Colonic mucosa (tissue), 4 donors: Measurements from ENCODE around the gene PRCP. TPM values are rescaled to one million over a fixed set of nuclear protein-coding genes. Genes with fewer than 3 reads are reported as not detected.

Source experiments
- DNase-seq: peaks from one replicate; pipeline ENCODE4 v3.0.0-alpha.2; 2020
- H3K27ac ChIP-seq: fragments of 200-600 bp; one replicate; pipeline ENCODE4 v1.8.0; 2021
- H3K27me3 ChIP-seq: fragments of 200-600 bp; one replicate; pipeline ENCODE4 v1.8.0; 2021
- H3K36me3 ChIP-seq: fragments of 200-600 bp; one replicate; pipeline ENCODE4 v1.8.0; 2021
- H3K4me1 ChIP-seq: fragments of 200-600 bp; one replicate; pipeline ENCODE4 v1.8.0; 2021; ENCODE audit warnings: mild to moderate bottlenecking
- H3K4me3 ChIP-seq: fragments of 200-600 bp; one replicate; pipeline ENCODE4 v1.8.0; 2021
- H3K9ac ChIP-seq, 2 donors: one replicate each; pipeline ENCODE4 v1.7.0; 2013; ENCODE audit warnings: control low read depth in 2 of 2, low read depth in 2 of 2, low read length in 2 of 2
- H3K9me3 ChIP-seq: fragments of 200-600 bp; one replicate; pipeline ENCODE4 v1.8.0; 2021
- intact Hi-C: fragments of 100-400 bp; cut with DNase I; formaldehyde crosslinking; loops from one replicate; pipeline ENCODE4 v1.14.1; 2022
- total RNA-seq, 2 donors: library from RNA; stranded (reverse); fragmentation: NEBNext Ultra II Directional in 1 of 2; extraction: Animal tissue kit (Norgen Biotek cat#: 25700) in 1 of 2; gene quantifications; one replicate each; pipeline ENCODE4 v1.2.1, GENCODE V29; 2021
- TF ChIP-seq, protein P1 (sequence below): fragments of 200-600 bp; IDR thresholded peaks from one replicate; pipeline ENCODE4 v1.8.0; 2022; ENCODE audit warnings: antibody characterized with exemption, mild to moderate bottlenecking
- donor health status: healthy.
- donor health status: DM: no; HTN: no; CAD: no.
- donor health status: DM: no; HTN: no; CAD: no.

The PRCP gene
- total RNA-seq, 2 donors from 2014 or later: 24.9 to 41.3 TPM

DNA sequence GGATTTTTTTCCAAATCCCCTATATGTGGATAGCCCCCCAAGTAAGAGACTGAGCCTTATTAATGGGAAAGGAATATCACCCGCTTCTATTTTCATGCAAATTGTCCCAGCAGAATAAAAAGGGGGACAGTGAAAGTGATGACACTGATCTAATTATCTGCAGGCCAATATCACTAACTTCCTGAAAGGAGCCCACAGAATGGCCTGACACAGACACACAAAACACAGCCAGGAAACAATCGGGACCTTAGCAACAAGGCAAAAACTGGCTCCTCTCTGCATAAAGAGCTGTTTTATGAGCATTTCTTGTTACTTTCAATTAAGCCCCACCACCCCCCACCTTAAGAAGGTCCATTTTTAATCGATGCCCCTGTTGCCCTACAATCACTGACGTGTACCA lies 112.2 kb downstream of the PRCP start:
- Histone ChIP-seq H3K9ac (no peak overlapping the region), H3K9me3 (no peaks in the 10 kb centered on the region), H3K27ac (no peak overlapping the region), H3K4me3 (no peak overlapping the region), H3K36me3 (no peaks in the 10 kb centered on the region), H3K4me1 (no peaks in the 10 kb centered on the region), H3K27me3 (no peaks in the 10 kb centered on the region)
- intact Hi-C loops: no loop called here
- TF ChIP-seq, protein P1, sequence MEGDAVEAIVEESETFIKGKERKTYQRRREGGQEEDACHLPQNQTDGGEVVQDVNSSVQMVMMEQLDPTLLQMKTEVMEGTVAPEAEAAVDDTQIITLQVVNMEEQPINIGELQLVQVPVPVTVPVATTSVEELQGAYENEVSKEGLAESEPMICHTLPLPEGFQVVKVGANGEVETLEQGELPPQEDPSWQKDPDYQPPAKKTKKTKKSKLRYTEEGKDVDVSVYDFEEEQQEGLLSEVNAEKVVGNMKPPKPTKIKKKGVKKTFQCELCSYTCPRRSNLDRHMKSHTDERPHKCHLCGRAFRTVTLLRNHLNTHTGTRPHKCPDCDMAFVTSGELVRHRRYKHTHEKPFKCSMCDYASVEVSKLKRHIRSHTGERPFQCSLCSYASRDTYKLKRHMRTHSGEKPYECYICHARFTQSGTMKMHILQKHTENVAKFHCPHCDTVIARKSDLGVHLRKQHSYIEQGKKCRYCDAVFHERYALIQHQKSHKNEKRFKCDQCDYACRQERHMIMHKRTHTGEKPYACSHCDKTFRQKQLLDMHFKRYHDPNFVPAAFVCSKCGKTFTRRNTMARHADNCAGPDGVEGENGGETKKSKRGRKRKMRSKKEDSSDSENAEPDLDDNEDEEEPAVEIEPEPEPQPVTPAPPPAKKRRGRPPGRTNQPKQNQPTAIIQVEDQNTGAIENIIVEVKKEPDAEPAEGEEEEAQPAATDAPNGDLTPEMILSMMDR: no peak
- DNase-seq: no peak

DNA sequence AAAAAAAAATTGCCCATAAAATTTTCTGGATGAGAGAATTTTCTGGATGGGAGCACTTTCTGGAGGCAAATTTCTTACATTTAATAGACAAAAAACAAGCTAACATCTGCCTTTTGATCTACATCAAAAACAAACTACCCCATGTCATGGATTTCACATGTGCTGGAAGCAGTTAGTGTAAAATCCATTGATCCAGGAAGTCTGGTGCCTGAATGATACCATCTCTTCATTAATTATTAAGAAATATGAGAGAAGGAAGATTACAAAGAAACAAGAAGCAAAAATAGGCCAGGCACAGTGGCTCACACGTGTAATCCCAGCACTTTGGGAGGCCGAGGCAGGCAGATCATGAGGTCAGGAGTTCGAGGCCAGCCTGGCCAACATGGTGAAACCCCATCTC lies 113.4 kb downstream of the PRCP start:
- DNase-seq: no peak
- H3K27me3 ChIP-seq: no peaks in the 10 kb centered on the region
- TF ChIP-seq, protein P1: no peak
- no peaks in the 10 kb centered on the region for H3K9me3 ChIP-seq
- no peak overlapping the region for H3K9ac ChIP-seq
- intact Hi-C loops: no loop called here
- no peaks in the 10 kb centered on the region for H3K36me3 ChIP-seq
- H3K4me1 ChIP-seq: no peaks in the 10 kb centered on the region
- no peak overlapping the region for H3K4me3 ChIP-seq
- H3K27ac ChIP-seq: no peak overlapping the region

DNA sequence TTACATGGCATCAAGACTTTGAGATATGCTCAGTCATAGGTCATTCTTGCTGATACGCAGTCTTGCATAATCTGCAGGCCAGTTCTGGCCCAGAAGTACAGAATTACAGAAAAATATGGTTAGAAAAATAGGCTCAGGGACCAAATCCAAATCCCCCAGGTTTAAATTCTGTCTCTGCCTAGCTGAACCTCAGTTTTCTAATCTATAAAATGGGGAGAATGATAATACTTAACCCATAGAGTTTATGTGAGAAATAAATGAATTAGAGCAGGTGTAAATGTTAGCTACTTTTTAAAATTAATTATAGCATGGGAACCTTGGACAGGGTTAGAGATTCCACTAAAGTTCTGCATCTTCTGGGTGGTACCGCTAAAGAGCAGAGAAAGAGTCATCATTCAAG lies 114.2 kb downstream of the PRCP start:
- DNase-seq: no peak
- intact Hi-C loops: no loop called here
- H3K9ac ChIP-seq: no peak overlapping the region
- H3K9me3 ChIP-seq: no peaks in the 10 kb centered on the region
- no peak overlapping the region for H3K4me3 ChIP-seq
- H3K4me1 ChIP-seq: no peaks in the 10 kb centered on the region
- TF ChIP-seq, protein P1: no peak
- H3K27me3 ChIP-seq: no peaks in the 10 kb centered on the region
- H3K36me3 ChIP-seq: no peaks in the 10 kb centered on the region
- H3K27ac ChIP-seq: no peak overlapping the region

DNA sequence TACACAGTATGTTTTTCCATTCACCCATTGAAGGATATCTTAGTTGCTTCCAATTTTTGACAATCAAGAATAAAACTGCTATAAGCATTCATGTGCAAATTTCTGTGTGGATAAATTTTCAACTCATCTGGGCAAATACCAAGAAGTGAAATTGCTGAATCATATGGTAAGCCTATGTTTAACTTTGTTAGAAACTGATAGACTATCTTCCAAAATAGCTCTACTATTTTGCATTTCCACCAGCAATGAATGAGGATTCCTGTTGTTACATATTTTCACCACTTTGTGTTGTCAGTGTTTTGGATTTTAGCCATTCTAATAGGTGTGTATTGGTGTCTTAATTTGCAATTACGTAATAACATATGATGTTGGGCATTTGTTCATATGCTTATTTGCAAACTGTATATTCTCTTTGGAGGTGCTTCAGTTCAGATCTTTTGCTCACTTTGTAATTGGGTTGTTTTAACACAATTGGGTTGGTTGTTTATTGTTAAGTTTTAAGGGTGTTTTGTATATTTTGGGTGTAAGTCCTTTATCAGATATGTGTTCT lies 117.3 kb downstream of the PRCP start:
- Histone ChIP-seq H3K9me3 (no peaks in the 10 kb centered on the region), H3K36me3 (no peaks in the 10 kb centered on the region), H3K9ac (no peak overlapping the region), H3K4me3 (no peak overlapping the region), H3K4me1 (no peaks in the 10 kb centered on the region), H3K27ac (no peak overlapping the region), H3K27me3 (no peaks in the 10 kb centered on the region)
- no peak for DNase-seq
- intact Hi-C loops: no loop called here
- TF ChIP-seq, protein P1: no peak

DNA sequence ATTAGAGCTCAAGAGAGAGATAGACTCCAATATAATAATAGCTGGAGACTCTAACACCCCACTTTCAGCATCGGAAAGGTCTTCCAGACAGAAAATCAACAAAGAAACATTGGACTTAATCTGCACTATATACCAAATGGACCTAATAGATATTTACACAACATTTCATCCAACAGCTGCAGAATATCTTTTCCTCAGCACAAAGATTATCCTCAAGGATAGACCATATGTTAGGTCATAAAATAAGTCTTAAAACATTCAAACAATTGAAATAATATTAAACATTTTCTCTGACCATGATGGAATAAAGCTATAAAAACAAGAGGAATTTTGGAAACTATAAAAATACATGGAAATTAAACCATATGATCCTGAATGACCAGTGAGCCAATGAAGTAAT lies 121.5 kb downstream of the PRCP start:
- H3K36me3 ChIP-seq: no peaks in the 10 kb centered on the region
- no peaks in the 10 kb centered on the region for H3K27me3 ChIP-seq
- H3K9ac ChIP-seq: no peak overlapping the region
- DNase-seq: no peak
- intact Hi-C loops: no loop called here
- H3K27ac ChIP-seq: no peak overlapping the region
- H3K9me3 ChIP-seq: no peaks in the 10 kb centered on the region
- H3K4me3 ChIP-seq: no peak overlapping the region
- TF ChIP-seq, protein P1: no peak
- no peaks in the 10 kb centered on the region for H3K4me1 ChIP-seq
